T-helper 17 cell (primary cell): ENCODE results near the gene MYO7A. TPM values are rescaled to one million over a fixed set of nuclear protein-coding genes. Genes with fewer than 3 reads are reported as not detected.

Experiments used
- ATAC-seq: fragments of 150-1000 bp; cut with Tn5 transposase; 2 replicates; pipeline ENCODE4 v1.10.0; 2021; ENCODE audit warnings: mild to moderate bottlenecking, moderate library complexity
- DNase-seq, 3 donors: peaks; one replicate each; pipeline versions ENCODE4 v3.0.0 to v3.0.0-alpha.2; 2020 to 2021
- H3K9me3 ChIP-seq: one replicate; pipeline ENCODE4 v1.7.0; 2013; ENCODE audit warnings: low read length, mild to moderate bottlenecking; ENCODE audit not compliant: control insufficient read depth, poor library complexity, severe bottlenecking
- H3K27ac Mint-ChIP-seq: one replicate; pipeline ENCODE4 v1.8.0; 2022; ENCODE audit warnings: mild to moderate bottlenecking, moderate library complexity, mixed read lengths
- H3K27me3 Mint-ChIP-seq: one replicate; pipeline ENCODE4 v1.8.0; 2022; ENCODE audit warnings: mixed read lengths
- H3K36me3 Mint-ChIP-seq: one replicate; pipeline ENCODE4 v1.8.0; 2022; ENCODE audit warnings: low read depth, mixed read lengths
- H3K4me1 Mint-ChIP-seq: one replicate; pipeline ENCODE4 v1.8.0; 2022; ENCODE audit warnings: mild to moderate bottlenecking, mixed read lengths
- H3K4me3 Mint-ChIP-seq: one replicate; pipeline ENCODE4 v1.8.0; 2022; ENCODE audit warnings: mild to moderate bottlenecking, moderate library complexity, mixed read lengths
- total RNA-seq, 4 donors: library from RNA in 2 of 4; stranded (reverse) in 2 of 4; gene quantifications; one replicate each; pipeline ENCODE4 v1.2.3 and lab custom pipeline; 2022 to 2026

The MYO7A gene
- total RNA-seq, 2 donors from 2014 or later: 0.57 to 1.7 TPM

- H3K27ac Mint-ChIP-seq: peak overlapping the region; percentile 67
- H3K4me3 Mint-ChIP-seq: no peak overlapping the region
- H3K27me3 Mint-ChIP-seq: peaks cover 11% of the 10 kb centered on the region
- H3K36me3 Mint-ChIP-seq: peaks cover 4% of the 10 kb centered on the region
- no peak for DNase-seq
- H3K9me3 ChIP-seq: no peaks in the 10 kb centered on the region
- H3K4me1 Mint-ChIP-seq: peaks cover 9% of the 10 kb centered on the region
- ATAC-seq: no peak
Observed at GRCh38 chr11:77111277-77111676, 16.8 kb upstream of the MYO7A start.

- DNase-seq (no peak), ATAC-seq (no peak)
- Mint-ChIP-seq H3K36me3 (peaks cover 4% of the 10 kb centered on the region), H3K4me3 (no peak overlapping the region), H3K27ac (peak overlapping the region; percentile 67), H3K27me3 (peaks cover 11% of the 10 kb centered on the region), H3K4me1 (peaks cover 9% of the 10 kb centered on the region)
- no peaks in the 10 kb centered on the region for H3K9me3 ChIP-seq
Observed at GRCh38 chr11:77111946-77112345, 16.1 kb upstream of the MYO7A start.

GRCh38 chr11:77112641-77113381 lies 15.2 kb upstream of the MYO7A start:
- ATAC-seq: no peak
- no peak for DNase-seq
- Mint-ChIP-seq H3K4me1 (peaks cover 9% of the 10 kb centered on the region), H3K27me3 (peaks cover 11% of the 10 kb centered on the region), H3K27ac (no peak overlapping the region), H3K4me3 (no peak overlapping the region), H3K36me3 (peaks cover 4% of the 10 kb centered on the region)
- H3K9me3 ChIP-seq: no peaks in the 10 kb centered on the region

- no peaks in the 10 kb centered on the region for H3K9me3 ChIP-seq
- Mint-ChIP-seq H3K27ac (no peak overlapping the region), H3K27me3 (peaks cover 6% of the 10 kb centered on the region), H3K4me3 (no peak overlapping the region), H3K36me3 (peaks cover 4% of the 10 kb centered on the region), H3K4me1 (peaks cover 9% of the 10 kb centered on the region)
- DNase-seq: no peak
- no peak for ATAC-seq
Observed at GRCh38 chr11:77113382-77114088, 14.5 kb upstream of the MYO7A start.

- Mint-ChIP-seq H3K27me3 (peaks cover 6% of the 10 kb centered on the region), H3K36me3 (peaks cover 4% of the 10 kb centered on the region), H3K4me3 (no peak overlapping the region), H3K4me1 (peaks cover 9% of the 10 kb centered on the region), H3K27ac (no peak overlapping the region)
- ATAC-seq (no peak), DNase-seq (no peak)
- H3K9me3 ChIP-seq: no peaks in the 10 kb centered on the region
Observed at GRCh38 chr11:77114089-77114463, 14.0 kb upstream of the MYO7A start.

GRCh38 chr11:77115181-77115611 lies 12.8 kb upstream of the MYO7A start:
- Mint-ChIP-seq H3K4me1 (peaks cover 9% of the 10 kb centered on the region), H3K36me3 (peaks cover 4% of the 10 kb centered on the region), H3K27me3 (no peaks in the 10 kb centered on the region), H3K27ac (no peak overlapping the region), H3K4me3 (no peak overlapping the region)
- H3K9me3 ChIP-seq: no peaks in the 10 kb centered on the region
- ATAC-seq (no peak), DNase-seq (no peak)

GRCh38 chr11:77115956-77116355 lies 12.1 kb upstream of the MYO7A start:
- Mint-ChIP-seq H3K36me3 (peaks cover 4% of the 10 kb centered on the region), H3K27ac (no peak overlapping the region), H3K4me3 (no peak overlapping the region), H3K4me1 (peaks cover 12% of the 10 kb centered on the region), H3K27me3 (no peaks in the 10 kb centered on the region)
- DNase-seq (no peak), ATAC-seq (no peak)
- H3K9me3 ChIP-seq: no peaks in the 10 kb centered on the region

GRCh38 chr11:77117492-77117891 lies 10.6 kb upstream of the MYO7A start:
- peaks cover 9% of the 10 kb centered on the region for H3K4me1 Mint-ChIP-seq
- H3K27ac Mint-ChIP-seq: no peak overlapping the region
- H3K27me3 Mint-ChIP-seq: no peaks in the 10 kb centered on the region

GRCh38 chr11:77118086-77118485 lies 10.0 kb upstream of the MYO7A start:
- Mint-ChIP-seq H3K27me3 (no peaks in the 10 kb centered on the region), H3K4me3 (no peak overlapping the region), H3K4me1 (peaks cover 9% of the 10 kb centered on the region), H3K27ac (no peak overlapping the region), H3K36me3 (no peaks in the 10 kb centered on the region)
- H3K9me3 ChIP-seq: no peaks in the 10 kb centered on the region
- no peak for DNase-seq
- ATAC-seq: no peak

More at GRCh38 chr11:77117492-77117891, 10.6 kb upstream of the MYO7A start:
- ATAC-seq (no peak), DNase-seq (no peak)
- H3K4me3 Mint-ChIP-seq: no peak overlapping the region
- H3K9me3 ChIP-seq: no peaks in the 10 kb centered on the region
- H3K36me3 Mint-ChIP-seq: no peaks in the 10 kb centered on the region

- H3K36me3 Mint-ChIP-seq: no peaks in the 10 kb centered on the region
- no peak for ATAC-seq
- no peaks in the 10 kb centered on the region for H3K27me3 Mint-ChIP-seq
- no peak for DNase-seq
- peaks cover 5% of the 10 kb centered on the region for H3K4me1 Mint-ChIP-seq
- no peak overlapping the region for H3K4me3 Mint-ChIP-seq
- H3K9me3 ChIP-seq: no peaks in the 10 kb centered on the region
- H3K27ac Mint-ChIP-seq: no peak overlapping the region
Observed at GRCh38 chr11:77118971-77119370, 9.1 kb upstream of the MYO7A start.

- ATAC-seq: no peak
- no peaks in the 10 kb centered on the region for H3K9me3 ChIP-seq
- Mint-ChIP-seq H3K36me3 (no peaks in the 10 kb centered on the region), H3K27me3 (no peaks in the 10 kb centered on the region), H3K4me3 (no peak overlapping the region), H3K27ac (no peak overlapping the region), H3K4me1 (peaks cover 5% of the 10 kb centered on the region)
- DNase-seq: no peak
Observed at GRCh38 chr11:77119531-77119936, 8.5 kb upstream of the MYO7A start.

GRCh38 chr11:77120571-77120970 lies 7.5 kb upstream of the MYO7A start:
- Mint-ChIP-seq H3K4me1 (peaks cover 5% of the 10 kb centered on the region), H3K27me3 (no peaks in the 10 kb centered on the region), H3K27ac (no peak overlapping the region), H3K36me3 (no peaks in the 10 kb centered on the region), H3K4me3 (peak overlapping the region; percentile 49)
- no peak for ATAC-seq
- no peaks in the 10 kb centered on the region for H3K9me3 ChIP-seq
- no peak for DNase-seq

- Mint-ChIP-seq H3K4me1 (peaks cover 3% of the 10 kb centered on the region), H3K27me3 (no peaks in the 10 kb centered on the region), H3K27ac (no peak overlapping the region), H3K4me3 (no peak overlapping the region), H3K36me3 (no peaks in the 10 kb centered on the region)
- no peak for ATAC-seq
- no peak for DNase-seq
- no peaks in the 10 kb centered on the region for H3K9me3 ChIP-seq
Observed at GRCh38 chr11:77121096-77121640, 6.9 kb upstream of the MYO7A start.
